ENCODE data around the gene PSAP.
A peak's percentile ranks its signal among the peaks of the same experiment; 100 is the strongest.
"Not testable (repeated sequence)": the region's sequence is repeated elsewhere in the genome, so short reads cannot be mapped to it uniquely, and the experiment has no call there.

PSAP gene

GRCh38 chr10:71873582-71874211 lies 22.6 kb upstream of the PSAP start:
- DNase-seq (ENCODE audit: low read depth) = no peak

GRCh38 chr10:71869601-71870000 lies 18.6 kb upstream of the PSAP start:
- DNase-seq (ENCODE audit: low read depth) = not testable (repeated sequence)

- peak; percentile 49 for DNase-seq (ENCODE audit: low read depth)
Measured at GRCh38 chr10:71868192-71868697, 17.2 kb upstream of the PSAP start.

- DNase-seq (ENCODE audit: low read depth) = no peak
Measured at GRCh38 chr10:71865561-71866041, 14.6 kb upstream of the PSAP start.

GRCh38 chr10:71864911-71865361 lies 13.9 kb upstream of the PSAP start:
- no peak for DNase-seq (ENCODE audit: low read depth)

GRCh38 chr10:71863203-71863602 lies 12.2 kb upstream of the PSAP start:
- DNase-seq (ENCODE audit: low read depth) = no peak

- DNase-seq (ENCODE audit: low read depth) = peak; percentile 99
Measured at GRCh38 chr10:71860243-71861029, 9.4 kb upstream of the PSAP start.

GRCh38 chr10:71857934-71858890 lies 7.2 kb upstream of the PSAP start:
- no peak for DNase-seq (ENCODE audit: low read depth)

- no peak for DNase-seq (ENCODE audit: low read depth)
Measured at GRCh38 chr10:71856619-71857018, 5.6 kb upstream of the PSAP start.

- no peak for DNase-seq (ENCODE audit: low read depth)
Measured at GRCh38 chr10:71854031-71854430, 3.0 kb upstream of the PSAP start.

- DNase-seq (ENCODE audit: low read depth) = no peak
Measured at GRCh38 chr10:71852355-71852937, 1.4 kb upstream of the PSAP start.

- not testable (repeated sequence) for DNase-seq (ENCODE audit: low read depth)
Measured at GRCh38 chr10:71851465-71852095, 529 bp upstream of the PSAP start.

- no peak for DNase-seq (ENCODE audit: low read depth)
Measured at GRCh38 chr10:71850021-71850742, 869 bp downstream of the PSAP start.

GRCh38 chr10:71849461-71849908 lies 1.6 kb downstream of the PSAP start:
- no peak for DNase-seq (ENCODE audit: low read depth)

GRCh38 chr10:71848325-71849275 lies 2.5 kb downstream of the PSAP start:
- DNase-seq (ENCODE audit: low read depth) = no peak

GRCh38 chr10:71847418-71847817 lies 3.6 kb downstream of the PSAP start:
- DNase-seq (ENCODE audit: low read depth) = no peak

- DNase-seq (ENCODE audit: low read depth) = no peak
Measured at GRCh38 chr10:71846816-71847215, 4.2 kb downstream of the PSAP start.

- DNase-seq (ENCODE audit: low read depth) = no peak
Measured at GRCh38 chr10:71845410-71846405, 5.3 kb downstream of the PSAP start.

Data from non-pigmented ciliary epithelial cell (primary cell).